Hypothalamus (tissue), 51 donors: ENCODE measurements around the gene SRPRA.
"Not testable (repeated sequence)": the region's sequence is repeated elsewhere in the genome, so short reads cannot be mapped to it uniquely, and the experiment has no call there.

Source experiments
- DNase-seq, 51 donors: peaks; one replicate each; lab custom pipeline; 2025; lab: John Stamatoyannopoulos, UW

SRPRA gene

GRCh38 chr11:126288237-126288636, 19.5 kb upstream of the SRPRA start:
- no peak for DNase-seq

DNA sequence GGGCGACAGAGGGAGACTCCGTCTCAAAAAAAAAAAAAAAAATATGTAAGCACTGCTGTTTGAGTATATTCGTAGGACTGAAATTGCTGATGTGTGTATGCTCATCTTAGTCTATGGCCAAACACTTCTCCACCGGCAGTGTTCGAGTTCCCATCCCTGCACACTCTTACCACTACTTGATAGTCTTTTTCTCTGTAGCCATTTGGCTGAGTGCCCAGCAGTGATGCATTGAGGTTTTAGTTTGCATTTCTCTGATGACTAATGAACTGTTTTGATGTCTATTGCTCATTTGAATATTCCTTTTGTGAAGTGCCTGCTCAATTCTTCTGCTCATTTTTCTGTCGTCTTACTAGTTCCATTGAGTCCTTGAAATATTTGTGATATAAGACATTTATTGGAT, 16.1 kb upstream of the SRPRA start:
- DNase-seq = peak in 9 of 51 donors; percentile 5 to 74 (median 21)

GRCh38 chr11:126282736-126283591, 14.3 kb upstream of the SRPRA start, which contains the start of gene TIRAP:
Gene TIRAP (plus strand): TSS chr11:126283093. CDS start chr11:126290895, 7,802 bp downstream.
- DNase-seq = peak in 46 of 51 donors; percentile 5 to 75 (median 46)

- DNase-seq = peak in 34 of 51 donors; percentile 7 to 71 (median 31)
Observed at GRCh38 chr11:126282361-126282735, 13.7 kb upstream of the SRPRA start.

- no peak for DNase-seq
Observed at GRCh38 chr11:126281666-126282175, 13.0 kb upstream of the SRPRA start.

- DNase-seq = no peak
Observed at GRCh38 chr11:126281245-126281644, 12.6 kb upstream of the SRPRA start.

GRCh38 chr11:126280595-126280994, 11.9 kb upstream of the SRPRA start:
- DNase-seq = peak in 1 of 51 donors; percentile 12

GRCh38 chr11:126279191-126279590, 10.5 kb upstream of the SRPRA start:
- DNase-seq = no peak

GRCh38 chr11:126277780-126278179, 9.1 kb upstream of the SRPRA start:
- DNase-seq = no peak

DNA sequence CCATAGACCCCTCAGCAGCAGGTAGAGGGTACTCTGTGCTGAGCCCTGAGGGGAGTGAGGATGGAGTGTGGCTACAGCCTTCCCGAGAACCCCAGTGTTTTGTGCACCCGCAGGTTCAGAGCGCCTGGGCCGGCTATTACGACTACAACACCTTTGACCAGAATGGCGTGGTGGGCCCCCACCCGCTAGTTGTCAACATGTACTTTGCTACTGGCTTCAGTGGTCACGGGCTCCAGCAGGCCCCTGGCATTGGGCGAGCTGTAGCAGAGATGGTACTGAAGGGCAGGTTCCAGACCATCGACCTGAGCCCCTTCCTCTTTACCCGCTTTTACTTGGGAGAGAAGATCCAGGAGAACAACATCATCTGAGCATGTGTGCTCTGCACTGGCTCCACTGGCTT, 8.6 kb upstream of the SRPRA start:
- DNase-seq = no peak

DNA sequence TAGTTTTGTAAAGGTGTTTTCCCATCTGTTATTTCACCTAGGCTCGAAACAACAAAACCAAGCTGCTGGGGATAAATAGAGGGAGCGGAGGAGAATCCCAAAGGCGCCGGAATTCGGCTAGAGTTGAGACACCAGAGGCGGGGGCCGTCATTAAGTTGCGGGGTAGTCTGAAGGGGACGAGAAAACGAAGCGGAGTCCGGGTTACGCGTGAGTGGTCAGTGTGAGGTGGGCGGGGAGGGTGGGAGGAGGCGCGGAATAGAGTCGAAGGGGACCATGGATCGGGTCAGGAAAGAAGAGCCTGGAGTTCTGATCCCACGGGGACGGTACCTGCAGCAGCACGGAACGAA, 361 bp downstream of the SRPRA start:
- no peak for DNase-seq

DNA sequence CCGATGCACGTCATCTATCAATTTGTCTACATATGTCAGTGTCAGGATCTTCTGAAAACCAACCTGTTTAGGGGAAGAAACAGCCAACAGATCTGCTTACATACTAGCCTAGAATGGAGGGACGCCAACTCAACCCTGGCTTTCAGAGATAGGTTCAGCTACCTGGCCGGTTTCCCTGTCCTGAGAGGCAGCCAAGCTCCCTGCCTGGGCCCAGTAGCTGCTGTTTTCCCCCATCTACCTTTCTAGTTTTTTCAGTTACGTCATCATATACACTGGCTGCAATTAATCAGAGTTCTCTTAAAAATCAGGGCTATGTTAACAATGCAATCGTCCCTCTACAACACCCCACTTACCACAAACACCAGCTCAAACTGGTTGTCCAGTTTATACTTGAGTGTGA, 1.0 kb downstream of the SRPRA start:
- no peak for DNase-seq

DNA sequence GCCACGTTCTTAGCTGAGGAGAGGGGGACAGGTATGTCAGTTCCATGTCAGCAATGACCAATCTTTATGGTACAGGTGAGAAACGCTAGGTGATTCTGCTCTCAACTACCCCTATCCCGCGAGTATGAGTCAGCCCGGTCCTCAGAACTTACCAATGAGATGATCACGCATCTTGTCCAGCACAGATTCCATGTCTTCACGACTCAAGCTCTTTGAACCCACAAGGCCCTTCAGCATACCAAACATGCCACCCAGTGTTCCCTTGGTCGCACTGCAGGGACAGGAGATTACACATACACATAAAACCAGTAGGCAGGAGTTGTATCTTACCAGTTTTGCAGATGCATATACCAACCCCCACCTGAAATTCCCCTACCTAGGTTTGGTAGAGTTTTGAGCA, 2.9 kb downstream of the SRPRA start:
- no peak for DNase-seq

- no peak for DNase-seq
Observed at GRCh38 chr11:126263489-126263888, 5.2 kb downstream of the SRPRA start.

- no peak for DNase-seq
Observed at GRCh38 chr11:126262216-126262615, 6.5 kb downstream of the SRPRA start.

DNA sequence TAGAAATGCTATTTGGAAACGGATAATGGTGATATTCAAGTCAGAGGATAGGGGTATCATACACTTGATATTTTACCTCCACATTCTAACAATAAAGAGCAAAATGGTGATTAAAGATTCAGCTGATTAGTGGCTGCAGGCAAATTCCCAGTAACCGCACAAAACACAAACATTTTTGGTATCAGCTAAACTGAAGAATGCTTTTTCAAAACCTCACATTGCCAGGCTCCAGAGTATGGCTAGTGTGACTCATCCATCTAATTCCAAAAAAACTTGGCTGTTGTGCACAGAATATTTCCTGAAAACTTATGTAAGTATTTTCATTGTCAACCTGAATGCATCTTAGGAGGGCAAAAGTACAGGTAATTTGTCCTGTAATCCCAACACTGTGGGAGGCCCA, 10.9 kb downstream of the SRPRA start:
- peak in 1 of 51 donors; percentile 18 for DNase-seq

DNA sequence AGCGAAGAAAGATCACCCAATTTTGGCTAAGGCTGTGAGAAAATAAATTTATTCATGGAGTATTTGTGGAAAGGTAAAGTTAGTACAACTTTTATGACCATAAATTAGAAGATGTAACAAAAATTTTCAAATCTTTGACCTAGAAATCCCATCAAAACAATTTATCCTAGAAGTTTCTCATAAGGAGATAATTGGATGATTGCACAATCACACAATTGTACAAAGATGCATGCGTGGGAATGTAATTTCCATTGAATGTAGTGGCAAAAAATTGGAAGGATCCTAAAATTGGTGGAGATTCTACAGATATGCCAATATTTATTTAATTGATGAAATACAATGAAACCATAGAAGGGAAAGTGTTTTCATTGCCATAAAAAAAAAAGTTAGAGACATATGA, 11.6 kb downstream of the SRPRA start:
- no peak for DNase-seq

DNA sequence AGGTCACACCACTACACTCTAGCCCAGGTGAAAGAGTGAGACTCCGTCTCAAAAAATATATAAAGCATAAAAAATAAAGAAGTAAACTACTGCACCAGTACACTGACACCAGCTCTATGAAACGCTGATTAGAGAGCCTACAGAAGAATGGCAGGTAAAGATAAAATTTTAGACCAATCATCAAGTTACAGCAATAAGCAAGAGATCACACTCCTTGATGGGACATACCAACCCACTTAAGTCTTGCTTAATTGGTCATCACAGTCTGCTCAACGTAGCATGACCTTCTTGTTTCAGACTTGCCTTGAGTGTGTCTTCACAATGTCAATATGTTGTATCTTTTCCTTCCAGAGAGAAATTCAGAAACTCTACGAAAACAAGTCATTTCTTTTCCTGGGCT, 12.5 kb downstream of the SRPRA start:
- no peak for DNase-seq

DNA sequence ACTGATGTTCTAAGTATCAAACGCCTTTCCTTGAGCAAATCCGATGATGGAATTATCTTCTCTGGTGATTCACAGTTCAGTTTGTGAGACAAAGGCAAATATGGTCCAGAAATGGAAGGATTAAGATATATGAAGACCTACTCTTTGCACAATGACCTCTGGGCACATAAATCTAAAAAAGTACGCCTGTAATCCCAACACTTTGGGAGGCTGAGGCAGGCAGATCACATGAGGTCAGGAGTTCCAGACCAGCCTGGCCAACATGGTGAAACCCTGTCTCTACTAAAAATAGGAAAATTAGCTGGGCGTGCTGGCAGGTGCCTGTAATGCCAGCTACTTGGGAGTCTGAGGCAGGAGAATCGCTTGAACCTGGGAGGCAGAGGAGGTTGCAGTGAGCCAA, 13.2 kb downstream of the SRPRA start:
- not testable (repeated sequence) for DNase-seq

DNA sequence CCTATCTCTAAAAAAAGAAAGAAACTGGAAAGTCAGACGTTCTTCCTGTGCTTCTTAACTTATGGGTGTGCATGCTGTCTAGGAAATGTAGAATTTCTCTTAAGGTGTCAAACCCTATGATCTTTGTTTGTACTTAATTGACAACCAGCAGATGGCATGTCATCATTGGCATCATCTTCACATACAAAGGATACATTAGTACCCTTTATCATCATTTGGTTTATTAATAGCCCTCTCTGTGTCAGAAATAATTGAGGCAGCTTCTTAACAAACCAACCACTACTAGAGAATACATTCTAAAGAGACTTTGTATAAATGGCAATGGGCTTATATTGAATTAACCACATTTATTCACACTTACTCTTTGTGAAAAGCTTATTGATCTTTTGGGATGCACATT, 13.9 kb downstream of the SRPRA start:
- DNase-seq = no peak

DNA sequence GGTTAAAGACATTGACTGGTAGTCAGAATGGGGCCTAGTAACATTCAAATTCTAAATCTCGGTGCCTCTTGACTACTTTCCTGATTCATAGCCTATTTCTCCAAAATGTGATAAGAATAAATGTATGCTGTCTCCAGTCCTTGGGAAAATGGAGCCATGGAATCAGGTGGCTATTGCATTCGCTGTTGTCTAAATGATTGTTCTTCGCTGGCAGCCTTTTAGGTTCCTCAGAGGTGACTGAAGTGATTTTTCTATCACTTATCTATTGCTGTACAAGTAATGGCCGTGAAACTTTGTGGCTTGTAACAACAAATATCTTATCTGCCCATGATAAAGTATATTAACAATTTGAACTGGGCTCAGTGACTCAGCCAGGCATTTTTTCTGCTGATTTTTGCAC, 15.4 kb downstream of the SRPRA start:
- no peak for DNase-seq

- DNase-seq = no peak
Observed at GRCh38 chr11:126246636-126247035, 22.1 kb downstream of the SRPRA start.

DNA sequence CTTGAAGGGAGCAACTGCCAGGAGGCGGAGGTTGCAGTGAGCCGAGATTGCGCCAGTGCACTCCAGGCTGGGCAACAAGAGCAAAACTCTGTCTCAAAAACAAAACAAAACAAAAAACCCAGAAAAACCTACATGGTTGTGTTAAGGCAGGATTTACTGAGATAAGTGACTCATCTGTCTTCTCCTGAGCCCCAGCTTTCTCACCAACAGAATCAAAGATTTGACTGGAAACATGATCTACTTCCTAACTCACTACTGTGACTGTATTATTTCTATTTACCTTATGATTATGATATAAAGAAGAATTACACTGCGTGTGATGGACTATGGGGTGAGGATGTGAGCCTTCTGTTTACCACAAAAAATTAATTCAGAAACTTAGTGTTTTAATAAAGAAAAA, 35.3 kb downstream of the SRPRA start:
- DNase-seq = no peak
